ENCODE data around the gene PDE6B. TPM values are rescaled to one million over a fixed set of nuclear protein-coding genes. Genes with fewer than 3 reads are reported as not detected.

The PDE6B gene
- total RNA-seq, 4 donors from 2014 or later: 6.4 to 26.4 (median 14.4) TPM

DNA sequence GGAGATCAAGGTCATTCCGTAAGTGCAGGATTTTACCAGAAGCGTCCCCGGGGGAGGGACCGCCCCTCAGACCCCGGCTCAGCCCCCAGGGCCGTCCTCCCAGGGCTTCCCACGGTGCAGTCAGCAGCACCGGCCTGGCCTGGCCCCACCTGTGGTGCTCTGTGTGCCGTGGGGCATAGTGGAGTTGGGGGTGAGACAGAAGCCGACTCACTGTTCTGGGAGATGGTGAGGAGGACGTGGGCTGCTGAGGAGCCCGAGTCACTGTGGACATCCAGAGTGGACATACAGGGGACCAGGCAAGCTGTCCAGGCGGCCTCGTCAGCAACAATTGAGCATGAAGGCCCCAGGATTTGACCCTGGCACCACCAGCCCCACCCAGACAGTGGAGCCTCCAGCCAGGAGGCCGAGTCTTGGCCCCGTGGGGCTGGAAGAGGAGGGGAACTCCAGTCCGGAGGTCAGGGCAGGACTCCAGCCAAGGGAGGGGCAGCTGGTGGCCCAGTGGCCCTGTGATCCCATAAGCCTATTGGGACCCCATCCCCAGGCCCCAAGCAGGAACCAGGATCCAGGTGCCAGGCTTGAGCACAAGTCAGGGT lies 29.6 kb downstream of the PDE6B start:
- H3K27me3 ChIP-seq: no peaks in the 10 kb centered on the region
- H3K4me1 ChIP-seq: peaks cover 8% of the 10 kb centered on the region in 2 donors
- no peak overlapping the region for H3K27ac ChIP-seq
- intact Hi-C loops (cut with DNase I): no loop called here
- 58 to 60% methylated on average over 8 to 16 of the region's 17 CpGs for WGBS, 2 donors
- DNase-seq: no peak
- no peaks in the 10 kb centered on the region for H3K9me3 ChIP-seq
- no peaks in the 10 kb centered on the region for H3K36me3 ChIP-seq
- no peak for TF ChIP-seq POLR2A (IDR thresholded peaks at IDR 0.05)
- TF ChIP-seq, protein P1, sequence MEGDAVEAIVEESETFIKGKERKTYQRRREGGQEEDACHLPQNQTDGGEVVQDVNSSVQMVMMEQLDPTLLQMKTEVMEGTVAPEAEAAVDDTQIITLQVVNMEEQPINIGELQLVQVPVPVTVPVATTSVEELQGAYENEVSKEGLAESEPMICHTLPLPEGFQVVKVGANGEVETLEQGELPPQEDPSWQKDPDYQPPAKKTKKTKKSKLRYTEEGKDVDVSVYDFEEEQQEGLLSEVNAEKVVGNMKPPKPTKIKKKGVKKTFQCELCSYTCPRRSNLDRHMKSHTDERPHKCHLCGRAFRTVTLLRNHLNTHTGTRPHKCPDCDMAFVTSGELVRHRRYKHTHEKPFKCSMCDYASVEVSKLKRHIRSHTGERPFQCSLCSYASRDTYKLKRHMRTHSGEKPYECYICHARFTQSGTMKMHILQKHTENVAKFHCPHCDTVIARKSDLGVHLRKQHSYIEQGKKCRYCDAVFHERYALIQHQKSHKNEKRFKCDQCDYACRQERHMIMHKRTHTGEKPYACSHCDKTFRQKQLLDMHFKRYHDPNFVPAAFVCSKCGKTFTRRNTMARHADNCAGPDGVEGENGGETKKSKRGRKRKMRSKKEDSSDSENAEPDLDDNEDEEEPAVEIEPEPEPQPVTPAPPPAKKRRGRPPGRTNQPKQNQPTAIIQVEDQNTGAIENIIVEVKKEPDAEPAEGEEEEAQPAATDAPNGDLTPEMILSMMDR (IDR thresholded peaks at IDR 0.05): no peak
- no peak overlapping the region for H3K4me3 ChIP-seq (replicated peaks in 1 of 3)

DNA sequence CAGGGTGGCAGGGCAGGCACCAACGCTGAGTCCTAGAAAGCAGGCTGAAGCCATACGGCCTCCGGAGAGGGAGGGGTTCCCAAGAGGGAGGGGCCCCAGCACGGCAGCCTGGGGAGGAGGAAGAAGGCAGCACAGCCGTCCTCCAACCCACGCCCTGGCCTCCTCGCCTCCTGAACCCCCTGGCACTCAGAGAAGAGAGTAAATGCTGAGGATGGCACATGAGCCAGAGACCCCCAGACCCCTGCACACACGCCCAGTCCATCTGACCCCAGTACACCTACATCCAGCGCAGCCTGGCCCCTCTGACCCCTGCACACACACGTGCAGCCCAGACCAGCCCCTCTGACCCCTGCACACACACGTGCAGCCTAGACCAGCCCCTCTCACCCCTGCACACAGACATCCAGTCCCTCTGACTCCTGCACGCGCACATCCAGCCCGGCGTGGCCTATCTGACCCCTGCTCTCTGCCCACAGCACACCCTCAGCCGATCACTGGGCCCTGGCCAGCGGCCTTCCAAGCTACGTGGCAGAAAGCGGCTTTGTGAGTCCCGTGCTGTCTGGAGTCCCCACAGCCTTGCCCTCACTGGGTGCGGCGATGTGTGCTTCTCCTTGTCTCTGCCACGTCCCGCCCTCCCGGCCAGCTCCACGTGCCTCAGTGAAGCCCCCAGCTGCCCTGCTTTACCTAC lies 30.2 kb downstream of the PDE6B start:
- no peak for TF ChIP-seq POLR2A (IDR thresholded peaks at IDR 0.05)
- 64 to 65% methylated on average over 18 to 21 of the region's 26 CpGs for WGBS, 2 donors
- H3K27ac ChIP-seq: no peak overlapping the region
- H3K4me3 ChIP-seq (replicated peaks in 1 of 3): no peak overlapping the region
- peaks cover 8% of the 10 kb centered on the region in 2 donors for H3K4me1 ChIP-seq
- no peak for DNase-seq
- H3K9me3 ChIP-seq: no peaks in the 10 kb centered on the region
- no peaks in the 10 kb centered on the region for H3K36me3 ChIP-seq
- intact Hi-C loops (cut with DNase I): no loop called here
- H3K27me3 ChIP-seq: no peaks in the 10 kb centered on the region

DNA sequence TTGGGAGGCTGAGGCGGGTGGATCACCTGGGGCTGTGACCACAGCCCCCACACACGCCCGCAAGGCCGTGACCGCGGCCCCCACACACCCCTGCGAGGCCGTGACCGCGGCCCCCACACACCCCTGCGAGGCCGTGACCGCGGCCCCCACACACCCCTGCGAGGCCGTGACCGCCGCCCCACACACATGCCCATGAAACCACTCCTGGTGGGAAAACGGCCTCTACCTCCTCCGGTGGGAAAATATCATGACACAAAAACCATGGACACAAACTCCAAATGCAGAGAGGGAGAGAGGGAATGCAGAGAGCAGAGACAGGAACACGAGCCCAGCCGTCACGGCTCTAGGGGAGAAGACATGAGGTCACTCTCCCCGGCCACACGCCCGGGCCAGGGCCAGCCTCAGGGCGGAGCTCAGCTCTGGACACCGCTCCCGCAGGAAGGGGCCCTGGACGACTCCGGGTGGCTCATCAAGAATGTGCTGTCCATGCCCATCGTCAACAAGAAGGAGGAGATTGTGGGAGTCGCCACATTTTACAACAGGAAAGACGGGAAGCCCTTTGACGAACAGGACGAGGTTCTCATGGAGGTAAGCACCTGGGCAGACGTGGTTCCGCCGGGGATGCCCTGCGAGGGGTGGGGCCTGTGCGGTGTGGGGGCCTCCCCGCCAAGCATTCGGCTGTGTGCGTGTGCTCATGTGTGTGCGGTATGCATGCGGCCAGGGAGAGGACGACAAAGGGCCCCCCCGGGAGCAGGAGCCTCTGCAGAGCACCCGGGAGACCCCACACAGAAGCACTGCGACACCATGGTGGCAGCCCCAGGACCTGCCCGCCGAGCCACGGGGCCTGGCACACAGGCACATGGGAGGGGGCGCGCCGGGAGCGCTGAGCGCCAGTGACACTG lies 31.3 kb downstream of the PDE6B start:
- H3K4me1 ChIP-seq: peaks cover 1 to 2% of the 10 kb centered on the region in 2 donors
- no peak overlapping the region for H3K4me3 ChIP-seq (replicated peaks in 1 of 3)
- WGBS, 2 donors: 75 to 76% methylated on average over 44 to 52 of the region's 58 CpGs
- H3K36me3 ChIP-seq: no peaks in the 10 kb centered on the region
- TF ChIP-seq, protein P1 (IDR thresholded peaks at IDR 0.05): no peak
- no peak for TF ChIP-seq POLR2A (IDR thresholded peaks at IDR 0.05)
- no peaks in the 10 kb centered on the region for H3K9me3 ChIP-seq
- no peaks in the 10 kb centered on the region for H3K27me3 ChIP-seq
- H3K27ac ChIP-seq: no peak overlapping the region
- intact Hi-C loops (cut with DNase I): no loop called here
- DNase-seq: no peak

DNA sequence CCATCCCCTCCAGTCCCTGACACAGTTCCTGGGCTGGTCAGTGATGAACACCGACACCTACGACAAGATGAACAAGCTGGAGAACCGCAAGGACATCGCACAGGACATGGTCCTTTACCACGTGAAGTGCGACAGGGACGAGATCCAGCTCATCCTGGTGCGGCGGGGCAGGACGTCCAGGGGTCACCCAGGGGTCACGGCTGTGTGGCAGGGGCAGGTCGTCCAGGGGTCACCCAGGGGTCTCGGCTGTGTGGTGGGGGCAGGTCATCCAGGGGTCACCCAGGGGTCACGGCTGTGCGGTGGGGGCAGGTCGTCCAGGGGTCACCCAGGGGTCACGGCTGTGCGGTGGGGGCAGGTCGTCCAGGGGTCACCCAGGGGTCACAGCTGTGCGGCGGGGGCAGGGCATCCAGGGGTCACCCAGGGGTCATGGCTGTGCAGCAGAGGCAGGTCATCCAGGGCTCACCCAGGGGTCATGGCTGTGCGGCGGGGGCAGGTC lies 32.0 kb downstream of the PDE6B start:
- intact Hi-C loops (cut with DNase I): no loop called here
- H3K36me3 ChIP-seq: no peaks in the 10 kb centered on the region
- no peak for DNase-seq
- H3K27ac ChIP-seq: no peak overlapping the region
- H3K4me3 ChIP-seq (replicated peaks in 1 of 3): no peak overlapping the region
- 79 to 100% methylated on average over 4 to 11 of the region's 23 CpGs for WGBS, 2 donors
- TF ChIP-seq POLR2A (IDR thresholded peaks at IDR 0.05): no peak
- TF ChIP-seq, protein P1 (IDR thresholded peaks at IDR 0.05): no peak
- H3K27me3 ChIP-seq: no peaks in the 10 kb centered on the region
- no peaks in the 10 kb centered on the region for H3K9me3 ChIP-seq
- H3K4me1 ChIP-seq: no peaks in the 10 kb centered on the region

DNA sequence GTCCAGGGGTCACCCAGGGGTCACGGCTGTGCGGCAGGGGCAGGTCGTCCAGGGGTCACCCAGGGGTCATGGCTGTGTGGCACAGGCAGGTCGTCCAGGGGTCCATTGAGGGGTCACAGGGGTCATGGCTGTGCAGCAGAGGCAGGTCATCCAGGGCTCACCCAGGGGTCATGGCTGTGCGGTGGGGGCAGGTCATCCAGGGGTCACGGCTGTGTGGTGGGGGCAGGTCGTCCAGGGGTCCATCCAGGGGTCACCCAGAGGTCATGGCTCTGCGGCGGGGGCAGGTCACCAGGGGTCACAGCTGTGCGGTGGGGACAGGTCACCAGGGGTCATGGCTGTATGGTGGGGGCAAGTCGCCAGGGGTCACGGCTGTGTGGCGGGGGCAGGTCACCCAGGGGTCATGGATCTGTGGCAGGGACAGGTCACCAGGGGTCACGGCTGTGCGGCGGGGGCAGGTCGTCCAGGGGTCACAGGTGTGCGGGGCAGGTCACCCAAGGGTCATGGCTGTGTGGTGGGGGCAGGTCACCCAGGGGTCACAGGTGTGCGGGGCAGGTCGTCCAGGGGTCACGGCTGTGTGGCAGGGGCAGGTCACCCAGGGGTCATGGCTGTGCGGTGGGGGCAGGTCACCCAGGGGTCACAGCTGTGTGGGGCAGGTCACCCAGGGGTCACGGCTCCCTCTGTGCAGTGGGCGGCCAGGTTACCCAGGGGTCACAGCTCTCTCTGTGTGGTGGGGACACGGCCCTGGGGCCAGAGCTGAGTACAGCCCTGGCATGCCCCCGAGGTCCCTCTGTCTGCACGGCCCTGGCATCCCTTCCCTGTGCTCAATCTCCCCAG lies 32.7 kb downstream of the PDE6B start:
- Histone ChIP-seq H3K4me1 (peaks cover 0 to 3% of the 10 kb centered on the region in 2 donors), H3K27me3 (no peaks in the 10 kb centered on the region), H3K27ac (no peak overlapping the region), H3K4me3 (replicated peaks in 1 of 3) (no peak overlapping the region), H3K36me3 (no peaks in the 10 kb centered on the region), H3K9me3 (no peaks in the 10 kb centered on the region)
- no peak for DNase-seq
- 87 to 100% methylated on average over 1 to 17 of the region's 27 CpGs for WGBS, 2 donors
- intact Hi-C loops (cut with DNase I): no loop called here
- no peak for TF ChIP-seq POLR2A (IDR thresholded peaks at IDR 0.05)
- TF ChIP-seq, protein P1 (IDR thresholded peaks at IDR 0.05): no peak

Data from thyroid gland (tissue), 4 donors.